Loucy (cell line): Measurements from ENCODE around the gene TMEFF1.

Source experiments
- CTCF ChIP-seq: fragments of 200-600 bp; sonication (generic); conservative IDR thresholded peaks from 2 replicates; pipeline ENCODE4 v1.5.1; 2014; ENCODE audit warnings: mild to moderate bottlenecking, antibody characterized with exemption, low read length
- EZH2phosphoT487 ChIP-seq: fragments of 200-600 bp; IDR thresholded peaks from 2 replicates; pipeline ENCODE4 v1.6.1; 2018; ENCODE audit warnings: antibody characterized with exemption, mild to moderate bottlenecking, moderate library complexity, borderline replicate concordance

GRCh38 chr9:100554935-100555401 is 82.0 kb downstream of the TMEFF1 start:
- TF ChIP-seq CTCF (no peak), EZH2phosphoT487 (no peak)
